K562 (cell line): ENCODE data around the gene FAM174C. TPM values are rescaled to one million over a fixed set of nuclear protein-coding genes. Genes with fewer than 3 reads are reported as not detected.

Source experiments
- CHCHD3 ChIP-seq: fragments of 250-450 bp; sonication (Bioruptor Pico); IDR thresholded peaks from 2 replicates; pipeline ENCODE4 v2.1.2; 2022; ENCODE audit warnings: mild to moderate bottlenecking
- CXXC5 ChIP-seq: fragments of 250-450 bp; sonication (Bioruptor Pico); IDR thresholded peaks from 2 replicates; pipeline ENCODE4 v1.8.0; 2022; ENCODE audit warnings: inconsistent platforms, mild to moderate bottlenecking, moderate library complexity
- ELF4 ChIP-seq: fragments of 450-650 bp; formaldehyde crosslinking; IDR thresholded peaks from 2 replicates; pipeline ENCODE4 v1.4.0; 2022; ENCODE audit warnings: missing genetic modification characterization
- KAT7 ChIP-seq: sonication (generic); formaldehyde crosslinking; IDR thresholded peaks from 2 replicates; pipeline ENCODE4 v1.8.0; 2022; ENCODE audit warnings: missing genetic modification reagents, mild to moderate bottlenecking, borderline replicate concordance
- polyA plus RNA-seq, 8 experiments: library from polyadenylated mRNA; depleted of rRNA in 4 of 8; stranded (reverse) in 5 of 8; unstranded in 3 of 8; fragments of >200 nt; fragmentation: Nextera tagmentation in 2 of 8; fragmentation: Illumina TruSeq in 1 of 8; extraction: Ambion mirVana in 2 of 8; extraction: Trizol in 1 of 8; gene quantifications; 2 replicates each; pipeline versions ENCODE4 v1.2.1 to v1.2.3, GENCODE V29; 2011 to 2014; ENCODE audit warnings: inconsistent platforms in 1 of 8, missing spikeins in 1 of 8
- total RNA-seq, 7 experiments: library from RNA; depleted of rRNA in 6 of 7; stranded (reverse); fragments of >200 nt in 6 of 7; fragmentation: Illumina TruSeq in 2 of 7; extraction: Trizol in 2 of 7; gene quantifications; 2 replicates each; pipeline versions ENCODE4 v1.2.1 to v1.2.3, GENCODE V29; 2011 to 2021; ENCODE audit warnings: low replicate concordance in 1 of 7
- TF ChIP-seq, protein P1 (sequence below): fragments of 250-450 bp; sonication (Bioruptor Pico); IDR thresholded peaks from 2 replicates; pipeline ENCODE4 v1.9.0; 2021; ENCODE audit warnings: mild to moderate bottlenecking, inconsistent platforms
- TF ChIP-seq, protein P2 (sequence below): fragments of 450-650 bp; IDR thresholded peaks from 2 replicates; pipeline ENCODE4 v1.6.1; 2016; ENCODE audit warnings: antibody characterized with exemption
- TF ChIP-seq, protein P3 (sequence below): IDR thresholded peaks from 2 replicates; pipeline ENCODE4 v1.6.1; 2014; ENCODE audit warnings: antibody characterized with exemption
- TF ChIP-seq, protein P4 (sequence below): fragments of 450-650 bp; formaldehyde crosslinking; IDR thresholded peaks from 2 replicates; pipeline ENCODE4 v1.4.0; 2022; ENCODE audit warnings: missing genetic modification characterization
- TF ChIP-seq, protein P5 (sequence below), 2 experiments: IDR thresholded peaks in 1 of 2; conservative IDR thresholded peaks in 1 of 2; 2 replicates each; pipeline ENCODE4 v1.6.1; 2016; ENCODE audit warnings: low read depth in 2 of 2, mild to moderate bottlenecking in 1 of 2, missing compliant biosample characterization in 1 of 2, missing genetic modification characterization in 1 of 2, moderate library complexity in 1 of 2
- TF ChIP-seq, protein P6 (sequence below): fragments of 450-650 bp; formaldehyde crosslinking; IDR thresholded peaks from 2 replicates; pipeline ENCODE4 v1.4.0; 2020; ENCODE audit warnings: mild to moderate bottlenecking, mixed read lengths

FAM174C gene
- total and polyA plus RNA-seq, 9 of the 15 experiments (the other 6 are each of a cell fraction or from before 2014, with no cell fraction given), result 0.66 to 89.6 (median 20.3) TPM

DNA sequence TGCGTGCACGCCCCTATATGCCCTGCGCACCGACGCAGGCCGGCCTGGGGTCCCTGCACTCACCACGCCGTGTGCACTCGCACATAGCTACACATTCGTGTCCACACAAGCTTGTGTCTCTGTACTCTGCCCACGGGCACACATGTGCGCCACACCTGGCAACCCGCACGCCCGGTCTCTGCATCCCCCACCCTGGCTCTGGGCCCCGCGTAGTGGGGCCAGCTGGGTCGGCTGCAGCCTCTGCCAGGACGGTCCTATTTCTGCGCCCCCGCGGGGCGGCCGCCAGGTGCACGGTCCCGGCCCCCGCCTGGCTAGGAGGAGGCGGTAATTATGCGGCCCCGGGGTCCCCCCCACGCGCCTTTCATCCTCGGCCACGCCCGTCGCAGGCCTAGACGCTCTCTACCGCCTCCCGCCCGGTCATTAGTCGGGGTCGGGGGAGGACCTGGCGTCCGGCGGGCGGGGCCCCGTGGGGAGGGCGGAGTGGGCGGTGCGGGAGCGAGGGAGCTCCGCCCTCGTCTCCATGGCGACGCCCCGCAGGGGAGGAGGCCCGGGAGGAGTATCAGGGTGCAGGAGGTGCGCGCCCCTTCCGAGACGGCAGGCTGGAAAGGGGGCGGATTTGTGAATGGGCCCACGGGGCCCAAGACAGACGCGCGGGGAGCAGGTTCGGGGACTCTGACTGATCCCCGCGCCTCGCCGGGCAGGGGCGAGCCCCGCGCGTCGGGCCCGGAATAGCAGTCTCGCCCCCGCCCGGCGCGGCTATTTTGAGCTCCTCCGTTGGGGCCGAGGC lies 9.0 kb upstream of the FAM174C start (continued):
- TF ChIP-seq, protein P1, sequence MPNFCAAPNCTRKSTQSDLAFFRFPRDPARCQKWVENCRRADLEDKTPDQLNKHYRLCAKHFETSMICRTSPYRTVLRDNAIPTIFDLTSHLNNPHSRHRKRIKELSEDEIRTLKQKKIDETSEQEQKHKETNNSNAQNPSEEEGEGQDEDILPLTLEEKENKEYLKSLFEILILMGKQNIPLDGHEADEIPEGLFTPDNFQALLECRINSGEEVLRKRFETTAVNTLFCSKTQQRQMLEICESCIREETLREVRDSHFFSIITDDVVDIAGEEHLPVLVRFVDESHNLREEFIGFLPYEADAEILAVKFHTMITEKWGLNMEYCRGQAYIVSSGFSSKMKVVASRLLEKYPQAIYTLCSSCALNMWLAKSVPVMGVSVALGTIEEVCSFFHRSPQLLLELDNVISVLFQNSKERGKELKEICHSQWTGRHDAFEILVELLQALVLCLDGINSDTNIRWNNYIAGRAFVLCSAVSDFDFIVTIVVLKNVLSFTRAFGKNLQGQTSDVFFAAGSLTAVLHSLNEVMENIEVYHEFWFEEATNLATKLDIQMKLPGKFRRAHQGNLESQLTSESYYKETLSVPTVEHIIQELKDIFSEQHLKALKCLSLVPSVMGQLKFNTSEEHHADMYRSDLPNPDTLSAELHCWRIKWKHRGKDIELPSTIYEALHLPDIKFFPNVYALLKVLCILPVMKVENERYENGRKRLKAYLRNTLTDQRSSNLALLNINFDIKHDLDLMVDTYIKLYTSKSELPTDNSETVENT, result no peak
- no peak; the same call in none of the 2 replicates for TF ChIP-seq CXXC5 (CRISPR knock-in tag)
- TF ChIP-seq CHCHD3 (CRISPR knock-in tag), result no peak
- TF ChIP-seq, protein P2, sequence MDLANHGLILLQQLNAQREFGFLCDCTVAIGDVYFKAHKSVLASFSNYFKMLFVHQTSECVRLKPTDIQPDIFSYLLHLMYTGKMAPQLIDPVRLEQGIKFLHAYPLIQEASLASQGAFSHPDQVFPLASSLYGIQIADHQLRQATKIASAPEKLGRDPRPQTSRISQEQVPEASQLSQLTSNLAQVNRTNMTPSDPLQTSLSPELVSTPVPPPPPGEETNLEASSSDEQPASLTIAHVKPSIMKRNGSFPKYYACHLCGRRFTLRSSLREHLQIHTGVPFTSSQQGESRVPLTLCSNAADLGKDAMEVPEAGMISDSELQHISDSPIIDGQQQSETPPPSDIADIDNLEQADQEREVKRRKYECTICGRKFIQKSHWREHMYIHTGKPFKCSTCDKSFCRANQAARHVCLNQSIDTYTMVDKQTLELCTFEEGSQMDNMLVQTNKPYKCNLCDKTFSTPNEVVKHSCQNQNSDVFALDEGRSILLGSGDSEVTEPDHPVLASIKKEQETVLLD, result no peak
- TF ChIP-seq, protein P3, sequence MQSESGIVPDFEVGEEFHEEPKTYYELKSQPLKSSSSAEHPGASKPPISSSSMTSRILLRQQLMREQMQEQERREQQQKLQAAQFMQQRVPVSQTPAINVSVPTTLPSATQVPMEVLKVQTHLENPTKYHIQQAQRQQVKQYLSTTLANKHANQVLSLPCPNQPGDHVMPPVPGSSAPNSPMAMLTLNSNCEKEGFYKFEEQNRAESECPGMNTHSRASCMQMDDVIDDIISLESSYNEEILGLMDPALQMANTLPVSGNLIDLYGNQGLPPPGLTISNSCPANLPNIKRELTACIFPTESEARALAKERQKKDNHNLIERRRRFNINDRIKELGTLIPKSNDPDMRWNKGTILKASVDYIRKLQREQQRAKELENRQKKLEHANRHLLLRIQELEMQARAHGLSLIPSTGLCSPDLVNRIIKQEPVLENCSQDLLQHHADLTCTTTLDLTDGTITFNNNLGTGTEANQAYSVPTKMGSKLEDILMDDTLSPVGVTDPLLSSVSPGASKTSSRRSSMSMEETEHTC, result no peak
- TF ChIP-seq, protein P4, sequence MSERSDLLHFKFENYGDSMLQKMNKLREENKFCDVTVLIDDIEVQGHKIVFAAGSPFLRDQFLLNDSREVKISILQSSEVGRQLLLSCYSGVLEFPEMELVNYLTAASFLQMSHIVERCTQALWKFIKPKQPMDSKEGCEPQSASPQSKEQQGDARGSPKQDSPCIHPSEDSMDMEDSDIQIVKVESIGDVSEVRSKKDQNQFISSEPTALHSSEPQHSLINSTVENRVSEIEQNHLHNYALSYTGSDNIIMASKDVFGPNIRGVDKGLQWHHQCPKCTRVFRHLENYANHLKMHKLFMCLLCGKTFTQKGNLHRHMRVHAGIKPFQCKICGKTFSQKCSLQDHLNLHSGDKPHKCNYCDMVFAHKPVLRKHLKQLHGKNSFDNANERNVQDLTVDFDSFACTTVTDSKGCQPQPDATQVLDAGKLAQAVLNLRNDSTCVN (CRISPR knock-in tag), result no peak
- TF ChIP-seq, protein P5, sequence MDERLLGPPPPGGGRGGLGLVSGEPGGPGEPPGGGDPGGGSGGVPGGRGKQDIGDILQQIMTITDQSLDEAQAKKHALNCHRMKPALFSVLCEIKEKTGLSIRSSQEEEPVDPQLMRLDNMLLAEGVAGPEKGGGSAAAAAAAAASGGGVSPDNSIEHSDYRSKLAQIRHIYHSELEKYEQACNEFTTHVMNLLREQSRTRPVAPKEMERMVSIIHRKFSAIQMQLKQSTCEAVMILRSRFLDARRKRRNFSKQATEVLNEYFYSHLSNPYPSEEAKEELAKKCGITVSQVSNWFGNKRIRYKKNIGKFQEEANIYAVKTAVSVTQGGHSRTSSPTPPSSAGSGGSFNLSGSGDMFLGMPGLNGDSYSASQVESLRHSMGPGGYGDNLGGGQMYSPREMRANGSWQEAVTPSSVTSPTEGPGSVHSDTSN (CRISPR knock-in tag; IDR thresholded peaks at IDR 0.05; ENCODE audit: low read depth), result no peak
- TF ChIP-seq, protein P5 (tag; conservative IDR thresholded peaks at IDR 0.05; ENCODE audit: low read depth), result no peak
- no peak for TF ChIP-seq ELF4 (CRISPR knock-in tag)
- no peak; the same call in 1 of the 2 replicates for TF ChIP-seq KAT7 (CRISPR knock-in tag)
- TF ChIP-seq, protein P6, sequence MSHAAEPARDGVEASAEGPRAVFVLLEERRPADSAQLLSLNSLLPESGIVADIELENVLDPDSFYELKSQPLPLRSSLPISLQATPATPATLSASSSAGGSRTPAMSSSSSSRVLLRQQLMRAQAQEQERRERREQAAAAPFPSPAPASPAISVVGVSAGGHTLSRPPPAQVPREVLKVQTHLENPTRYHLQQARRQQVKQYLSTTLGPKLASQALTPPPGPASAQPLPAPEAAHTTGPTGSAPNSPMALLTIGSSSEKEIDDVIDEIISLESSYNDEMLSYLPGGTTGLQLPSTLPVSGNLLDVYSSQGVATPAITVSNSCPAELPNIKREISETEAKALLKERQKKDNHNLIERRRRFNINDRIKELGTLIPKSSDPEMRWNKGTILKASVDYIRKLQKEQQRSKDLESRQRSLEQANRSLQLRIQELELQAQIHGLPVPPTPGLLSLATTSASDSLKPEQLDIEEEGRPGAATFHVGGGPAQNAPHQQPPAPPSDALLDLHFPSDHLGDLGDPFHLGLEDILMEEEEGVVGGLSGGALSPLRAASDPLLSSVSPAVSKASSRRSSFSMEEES (CRISPR knock-in tag), result no peak
